ENCODE measurements around the gene FRAS1. TPM values are rescaled to one million over a fixed set of nuclear protein-coding genes. Genes with fewer than 3 reads are reported as not detected.
"Not testable (repeated sequence)": the region's sequence is repeated elsewhere in the genome, so short reads cannot be mapped to it uniquely, and the experiment has no call there.

The FRAS1 gene
- total RNA-seq, 2 experiments from 2014 or later: 0.23 to 0.53 TPM

GRCh38 chr4:78312989-78313753 lies 256.0 kb downstream of the FRAS1 start:
- Mint-ChIP-seq H3K36me3 (peaks cover 28% of the 10 kb centered on the region), H3K4me3 (peak overlapping the region; percentile 62), H3K9me3 (peaks cover 4% of the 10 kb centered on the region), H3K27me3 (peaks cover 11% of the 10 kb centered on the region), H3K4me1 (peaks cover 36% of the 10 kb centered on the region), H3K27ac (peak overlapping the region; percentile 20)
- POLR2A ChIA-PET: no interaction called here
- DNase-seq: no peak
- ATAC-seq (ENCODE audit: low read depth): peak; percentile 70

- ATAC-seq (ENCODE audit: low read depth) (peak; percentile 38), DNase-seq (no peak)
- H3K9me3 Mint-ChIP-seq: peaks cover 2% of the 10 kb centered on the region
- H3K27me3 Mint-ChIP-seq: peaks cover 8% of the 10 kb centered on the region
- peak overlapping the region; percentile 34 for H3K4me3 Mint-ChIP-seq
- H3K4me1 Mint-ChIP-seq: peaks cover 41% of the 10 kb centered on the region
- H3K36me3 Mint-ChIP-seq: peaks cover 28% of the 10 kb centered on the region
- H3K27ac Mint-ChIP-seq: peak overlapping the region; percentile 20
- POLR2A ChIA-PET: no interaction called here
These were observed 256.6 kb downstream of the FRAS1 start for GRCh38 chr4:78313754-78314120.

- Mint-ChIP-seq H3K36me3 (peaks cover 21% of the 10 kb centered on the region), H3K4me1 (peaks cover 60% of the 10 kb centered on the region), H3K27ac (no peak overlapping the region)
These were observed 261.0 kb downstream of the FRAS1 start for GRCh38 chr4:78318126-78318525.

GRCh38 chr4:78320349-78320935 lies 263.3 kb downstream of the FRAS1 start:
- Mint-ChIP-seq H3K9me3 (no peaks in the 10 kb centered on the region), H3K4me3 (peak overlapping the region; percentile 78), H3K4me1 (peaks cover 43% of the 10 kb centered on the region), H3K27me3 (peaks cover 1% of the 10 kb centered on the region), H3K36me3 (peaks cover 13% of the 10 kb centered on the region), H3K27ac (peak overlapping the region; percentile 79)
- DNase-seq (no peak), ATAC-seq (ENCODE audit: low read depth) (peak; percentile 66)
- POLR2A ChIA-PET: interaction anchor here (0.7 kb wide), 1 partner anchor 1127 kb away, joined by 3 read pairs; no protein-coding TSS in a partner anchor

More at GRCh38 chr4:78318126-78318525, 261.0 kb downstream of the FRAS1 start:
- POLR2A ChIA-PET: no interaction called here
- no peak for DNase-seq
- H3K9me3 Mint-ChIP-seq: no peaks in the 10 kb centered on the region
- H3K27me3 Mint-ChIP-seq: no peaks in the 10 kb centered on the region
- ATAC-seq (ENCODE audit: low read depth): no peak
- no peak overlapping the region for H3K4me3 Mint-ChIP-seq

GRCh38 chr4:78322032-78322431 lies 264.9 kb downstream of the FRAS1 start:
- H3K9me3 Mint-ChIP-seq: no peaks in the 10 kb centered on the region
- DNase-seq (no peak), ATAC-seq (ENCODE audit: low read depth) (no peak)
- H3K27me3 Mint-ChIP-seq: peaks cover 14% of the 10 kb centered on the region
- H3K4me3 Mint-ChIP-seq: no peak overlapping the region
- peaks cover 4% of the 10 kb centered on the region for H3K36me3 Mint-ChIP-seq
- peaks cover 34% of the 10 kb centered on the region for H3K4me1 Mint-ChIP-seq
- POLR2A ChIA-PET: no interaction called here
- H3K27ac Mint-ChIP-seq: no peak overlapping the region

GRCh38 chr4:78323439-78323838 lies 266.3 kb downstream of the FRAS1 start:
- no peak for DNase-seq
- Mint-ChIP-seq H3K4me1 (peaks cover 31% of the 10 kb centered on the region), H3K36me3 (peaks cover 4% of the 10 kb centered on the region), H3K27me3 (peaks cover 18% of the 10 kb centered on the region), H3K9me3 (no peaks in the 10 kb centered on the region), H3K4me3 (no peak overlapping the region), H3K27ac (no peak overlapping the region)
- POLR2A ChIA-PET: no interaction called here
- ATAC-seq (ENCODE audit: low read depth): no peak

- DNase-seq (no peak), ATAC-seq (ENCODE audit: low read depth) (no peak)
- POLR2A ChIA-PET: no interaction called here
- Mint-ChIP-seq H3K36me3 (peaks cover 4% of the 10 kb centered on the region), H3K9me3 (no peaks in the 10 kb centered on the region), H3K27ac (no peak overlapping the region), H3K4me1 (peaks cover 23% of the 10 kb centered on the region), H3K4me3 (no peak overlapping the region), H3K27me3 (peaks cover 20% of the 10 kb centered on the region)
These were observed 267.5 kb downstream of the FRAS1 start for GRCh38 chr4:78324625-78325024.

GRCh38 chr4:78325271-78326157 lies 268.4 kb downstream of the FRAS1 start:
- no peaks in the 10 kb centered on the region for H3K9me3 Mint-ChIP-seq
- POLR2A ChIA-PET: no interaction called here
- H3K36me3 Mint-ChIP-seq: peaks cover 4% of the 10 kb centered on the region
- no peak for DNase-seq
- ATAC-seq (ENCODE audit: low read depth): no peak
- H3K27me3 Mint-ChIP-seq: peaks cover 20% of the 10 kb centered on the region
- no peak overlapping the region for H3K27ac Mint-ChIP-seq
- H3K4me3 Mint-ChIP-seq: no peak overlapping the region
- peaks cover 14% of the 10 kb centered on the region for H3K4me1 Mint-ChIP-seq

- ATAC-seq (ENCODE audit: low read depth); H3K4me1 Mint-ChIP-seq; DNase-seq; H3K9me3 Mint-ChIP-seq; POLR2A ChIA-PET; H3K4me3 Mint-ChIP-seq; H3K36me3 Mint-ChIP-seq; H3K27ac Mint-ChIP-seq: not testable (repeated sequence)
- peaks cover 38% of the 10 kb centered on the region for H3K27me3 Mint-ChIP-seq
These were observed 271.5 kb downstream of the FRAS1 start for GRCh38 chr4:78328591-78328990.

- Mint-ChIP-seq H3K9me3 (no peaks in the 10 kb centered on the region), H3K27ac (no peak overlapping the region), H3K4me1 (no peaks in the 10 kb centered on the region), H3K27me3 (peaks cover 37% of the 10 kb centered on the region), H3K4me3 (no peak overlapping the region), H3K36me3 (no peaks in the 10 kb centered on the region)
- DNase-seq (no peak), ATAC-seq (ENCODE audit: low read depth) (no peak)
- POLR2A ChIA-PET: no interaction called here
These were observed 274.1 kb downstream of the FRAS1 start for GRCh38 chr4:78331186-78331585.

GRCh38 chr4:78331965-78332364 lies 274.8 kb downstream of the FRAS1 start:
- POLR2A ChIA-PET: no interaction called here
- Mint-ChIP-seq H3K27me3 (peaks cover 38% of the 10 kb centered on the region), H3K9me3 (no peaks in the 10 kb centered on the region), H3K4me1 (no peaks in the 10 kb centered on the region), H3K36me3 (no peaks in the 10 kb centered on the region), H3K27ac (no peak overlapping the region), H3K4me3 (no peak overlapping the region)
- no peak for DNase-seq
- ATAC-seq (ENCODE audit: low read depth): no peak

GRCh38 chr4:78332976-78333375 lies 275.9 kb downstream of the FRAS1 start:
- H3K27ac Mint-ChIP-seq: no peak overlapping the region
- peaks cover 2% of the 10 kb centered on the region for H3K4me1 Mint-ChIP-seq
- no peak for DNase-seq

GRCh38 chr4:78336093-78336943 lies 279.2 kb downstream of the FRAS1 start:
- POLR2A ChIA-PET: no interaction called here
- Mint-ChIP-seq H3K4me1 (peaks cover 2% of the 10 kb centered on the region), H3K27me3 (peaks cover 50% of the 10 kb centered on the region), H3K4me3 (no peak overlapping the region), H3K9me3 (no peaks in the 10 kb centered on the region), H3K27ac (no peak overlapping the region), H3K36me3 (no peaks in the 10 kb centered on the region)
- DNase-seq: no peak
- ATAC-seq (ENCODE audit: low read depth): no peak

More at GRCh38 chr4:78332976-78333375, 275.9 kb downstream of the FRAS1 start:
- POLR2A ChIA-PET: no interaction called here
- no peaks in the 10 kb centered on the region for H3K9me3 Mint-ChIP-seq
- ATAC-seq (ENCODE audit: low read depth): no peak
- no peaks in the 10 kb centered on the region for H3K36me3 Mint-ChIP-seq
- peaks cover 45% of the 10 kb centered on the region for H3K27me3 Mint-ChIP-seq
- no peak overlapping the region for H3K4me3 Mint-ChIP-seq

All from activated naive CD8-positive, alpha-beta T cell treated with anti-CD3 and anti-CD28 coated beads, Interleukin-2, amount 10 ng/mL, durations not matched to agents 7 days and 5 days (primary cell).